ES-I3 (cell line): ENCODE results near the gene NECTIN1.

Source experiments
- H3K36me3 ChIP-seq: 2 replicates; pipeline ENCODE4 v1.6.1; 2013; ENCODE audit warnings: mild to moderate bottlenecking, low read length, control low read depth, moderate library complexity; ENCODE audit not compliant: insufficient read depth
- H3K4me1 ChIP-seq: 2 replicates; pipeline ENCODE4 v1.6.1; 2013; ENCODE audit warnings: mild to moderate bottlenecking, control low read depth, low read length; ENCODE audit not compliant: insufficient read depth
- H3K9ac ChIP-seq: 2 replicates; pipeline ENCODE4 v1.6.1; 2013; ENCODE audit warnings: low read depth, mild to moderate bottlenecking, low read length, moderate library complexity
- H3K9me3 ChIP-seq: 2 replicates; pipeline ENCODE4 v1.6.1; 2013; ENCODE audit warnings: mild to moderate bottlenecking, low read length, moderate library complexity; ENCODE audit not compliant: control insufficient read depth, insufficient read depth

The NECTIN1 gene

GRCh38 chr11:119706029-119706428, 23.0 kb downstream of the NECTIN1 start:
- no peak overlapping the region for H3K9ac ChIP-seq
- peaks cover 4% of the 10 kb centered on the region; the same call in 1 of the 2 replicates for H3K4me1 ChIP-seq
- no peaks in the 10 kb centered on the region for H3K36me3 ChIP-seq
- H3K9me3 ChIP-seq: no peaks in the 10 kb centered on the region

- peaks cover 4% of the 10 kb centered on the region; the same call in 1 of the 2 replicates for H3K4me1 ChIP-seq
- H3K9ac ChIP-seq: no peak overlapping the region
- no peaks in the 10 kb centered on the region for H3K9me3 ChIP-seq
- no peaks in the 10 kb centered on the region for H3K36me3 ChIP-seq
These were observed 23.6 kb downstream of the NECTIN1 start for GRCh38 chr11:119705362-119705761.

- Histone ChIP-seq H3K9ac (no peak overlapping the region), H3K4me1 (peaks cover 4% of the 10 kb centered on the region; the same call in 1 of the 2 replicates), H3K36me3 (no peaks in the 10 kb centered on the region), H3K9me3 (no peaks in the 10 kb centered on the region)
These were observed 24.2 kb downstream of the NECTIN1 start for GRCh38 chr11:119704849-119705248.

GRCh38 chr11:119701591-119702549, 27.1 kb downstream of the NECTIN1 start:
- no peaks in the 10 kb centered on the region for H3K9me3 ChIP-seq
- H3K4me1 ChIP-seq: peaks cover under 1% of the 10 kb centered on the region
- H3K36me3 ChIP-seq: no peaks in the 10 kb centered on the region
- no peak overlapping the region for H3K9ac ChIP-seq

GRCh38 chr11:119700536-119701346, 28.3 kb downstream of the NECTIN1 start:
- H3K4me1 ChIP-seq: peaks cover 12% of the 10 kb centered on the region
- no peak overlapping the region for H3K9ac ChIP-seq
- H3K9me3 ChIP-seq: no peaks in the 10 kb centered on the region
- H3K36me3 ChIP-seq: no peaks in the 10 kb centered on the region

GRCh38 chr11:119700030-119700429, 29.0 kb downstream of the NECTIN1 start:
- H3K4me1 ChIP-seq: peaks cover 17% of the 10 kb centered on the region

GRCh38 chr11:119699227-119699626, 29.8 kb downstream of the NECTIN1 start:
- Histone ChIP-seq H3K9me3 (no peaks in the 10 kb centered on the region), H3K36me3 (no peaks in the 10 kb centered on the region), H3K9ac (no peak overlapping the region), H3K4me1 (peaks cover 25% of the 10 kb centered on the region)

More at GRCh38 chr11:119700030-119700429, 29.0 kb downstream of the NECTIN1 start:
- no peak overlapping the region for H3K9ac ChIP-seq
- H3K9me3 ChIP-seq: no peaks in the 10 kb centered on the region
- H3K36me3 ChIP-seq: no peaks in the 10 kb centered on the region

GRCh38 chr11:119697882-119698281, 31.1 kb downstream of the NECTIN1 start:
- H3K9ac ChIP-seq: no peak overlapping the region
- no peaks in the 10 kb centered on the region for H3K9me3 ChIP-seq
- peaks cover 38% of the 10 kb centered on the region for H3K4me1 ChIP-seq
- H3K36me3 ChIP-seq: no peaks in the 10 kb centered on the region

- Histone ChIP-seq H3K36me3 (no peaks in the 10 kb centered on the region), H3K9ac (no peak overlapping the region), H3K4me1 (peaks cover 42% of the 10 kb centered on the region), H3K9me3 (no peaks in the 10 kb centered on the region)
These were observed 31.6 kb downstream of the NECTIN1 start for GRCh38 chr11:119697445-119697844.

GRCh38 chr11:119696378-119697222, 32.4 kb downstream of the NECTIN1 start:
- Histone ChIP-seq H3K36me3 (no peaks in the 10 kb centered on the region), H3K9me3 (no peaks in the 10 kb centered on the region), H3K9ac (no peak overlapping the region), H3K4me1 (peaks cover 47% of the 10 kb centered on the region)

GRCh38 chr11:119694334-119694733, 34.7 kb downstream of the NECTIN1 start:
- Histone ChIP-seq H3K4me1 (peaks cover 54% of the 10 kb centered on the region), H3K9me3 (no peaks in the 10 kb centered on the region), H3K9ac (no peak overlapping the region), H3K36me3 (no peaks in the 10 kb centered on the region)

- peaks cover 54% of the 10 kb centered on the region for H3K4me1 ChIP-seq
- H3K9ac ChIP-seq: no peak overlapping the region
- H3K36me3 ChIP-seq: no peaks in the 10 kb centered on the region
- no peaks in the 10 kb centered on the region for H3K9me3 ChIP-seq
These were observed 35.7 kb downstream of the NECTIN1 start for GRCh38 chr11:119693253-119693815.

- Histone ChIP-seq H3K9me3 (no peaks in the 10 kb centered on the region), H3K4me1 (peaks cover 56% of the 10 kb centered on the region), H3K9ac (no peak overlapping the region), H3K36me3 (no peaks in the 10 kb centered on the region)
These were observed 36.5 kb downstream of the NECTIN1 start for GRCh38 chr11:119692540-119692820.
